H9 (cell line): ENCODE measurements around the gene POLK. TPM values are rescaled to one million over a fixed set of nuclear protein-coding genes. Genes with fewer than 3 reads are reported as not detected.

Source experiments
- DNase-seq: peaks from one replicate; pipeline ENCODE4 v3.0.0-alpha.2; 2017
- H2AFZ ChIP-seq: one replicate; pipeline ENCODE4 v1.6.1; 2013; ENCODE audit warnings: mild to moderate bottlenecking, low read length, control low read depth, moderate library complexity
- H2AK5ac ChIP-seq: 2 replicates; pipeline ENCODE4 v1.6.1; 2013; ENCODE audit warnings: low read length, control low read depth, mixed read lengths; ENCODE audit not compliant: insufficient read length
- H2BK120ac ChIP-seq: one replicate; pipeline ENCODE4 v1.6.1; 2013; ENCODE audit warnings: low read depth, mild to moderate bottlenecking, low read length, control low read depth, inconsistent platforms; ENCODE audit not compliant: poor library complexity, severe bottlenecking
- H2BK12ac ChIP-seq: 2 replicates; pipeline ENCODE4 v1.6.1; 2013; ENCODE audit warnings: low read length, control low read depth, mixed read lengths, low read depth; ENCODE audit not compliant: insufficient read length
- H2BK15ac ChIP-seq: 2 replicates; pipeline ENCODE4 v1.6.1; 2013; ENCODE audit warnings: low read depth, low read length, control low read depth
- H2BK20ac ChIP-seq: one replicate; pipeline ENCODE4 v1.6.1; 2013; ENCODE audit warnings: low read depth, mild to moderate bottlenecking, low read length, control low read depth, inconsistent platforms; ENCODE audit not compliant: poor library complexity, severe bottlenecking
- H2BK5ac ChIP-seq: 2 replicates; pipeline ENCODE4 v1.6.1; 2013; ENCODE audit warnings: low read length, control low read depth, mixed read lengths; ENCODE audit not compliant: insufficient read length
- H3K14ac ChIP-seq: 2 replicates; pipeline ENCODE4 v1.6.1; 2013; ENCODE audit warnings: low read length, control low read depth; ENCODE audit not compliant: insufficient read depth
- H3K18ac ChIP-seq: 2 replicates; pipeline ENCODE4 v1.6.1; 2013; ENCODE audit warnings: low read depth, mild to moderate bottlenecking, mixed read lengths, low read length, control low read depth; ENCODE audit not compliant: insufficient read length
- H3K23ac ChIP-seq: 2 replicates; pipeline ENCODE4 v1.6.1; 2013; ENCODE audit warnings: low read length, control low read depth, mixed read lengths, low read depth; ENCODE audit not compliant: insufficient read length
- H3K23me2 ChIP-seq: 2 replicates; pipeline ENCODE4 v1.6.1; 2013; ENCODE audit warnings: low read depth, mild to moderate bottlenecking, mixed read lengths, low read length, control low read depth; ENCODE audit not compliant: insufficient read length, poor library complexity, severe bottlenecking
- H3K27ac ChIP-seq: 2 replicates; pipeline ENCODE4 v1.5.1; 2013; ENCODE audit warnings: low read length, control low read depth, mixed read lengths, low read depth; ENCODE audit not compliant: insufficient read length
- H3K27me3 ChIP-seq: 2 replicates; pipeline ENCODE4 v1.6.1; 2013; ENCODE audit warnings: low read length, control low read depth, inconsistent platforms; ENCODE audit not compliant: insufficient read depth
- H3K4ac ChIP-seq: 2 replicates; pipeline ENCODE4 v1.6.1; 2013; ENCODE audit warnings: low read depth, mild to moderate bottlenecking, control low read depth, inconsistent platforms, low read length, moderate library complexity
- H3K4me1 ChIP-seq: 2 replicates; pipeline ENCODE4 v1.6.1; 2013; ENCODE audit warnings: low read length, control low read depth, inconsistent platforms; ENCODE audit not compliant: insufficient read depth
- H3K4me2 ChIP-seq: 2 replicates; pipeline ENCODE4 v1.6.1; 2013; ENCODE audit warnings: low read length, control low read depth, mixed read lengths; ENCODE audit not compliant: insufficient read length, insufficient read depth
- H3K56ac ChIP-seq: 2 replicates; pipeline ENCODE4 v1.6.1; 2013; ENCODE audit warnings: low read depth, mild to moderate bottlenecking, mixed read lengths, low read length, control low read depth; ENCODE audit not compliant: insufficient read length
- H3K79me1 ChIP-seq: 2 replicates; pipeline ENCODE4 v1.6.1; 2013; ENCODE audit warnings: low read depth, mild to moderate bottlenecking, moderate library complexity, low read length, control low read depth, inconsistent platforms; ENCODE audit not compliant: insufficient read depth, poor library complexity, severe bottlenecking
- H3K79me2 ChIP-seq: 2 replicates; pipeline ENCODE4 v1.6.1; 2013; ENCODE audit warnings: low read length, control low read depth, inconsistent platforms; ENCODE audit not compliant: insufficient read depth
- H3K9ac ChIP-seq: 2 replicates; pipeline ENCODE4 v1.6.1; 2013; ENCODE audit warnings: low read length, control low read depth, mixed read lengths; ENCODE audit not compliant: insufficient read length; ENCODE audit errors: extremely low read depth
- H3K9me3 ChIP-seq: one replicate; pipeline ENCODE4 v1.6.1; 2013; ENCODE audit warnings: low read depth, low read length, inconsistent platforms; ENCODE audit not compliant: control insufficient read depth
- H3T11ph ChIP-seq: one replicate; pipeline ENCODE4 v1.6.1; 2013; ENCODE audit warnings: mild to moderate bottlenecking, low read length, control low read depth, inconsistent platforms
- H4K20me1 ChIP-seq: one replicate; pipeline ENCODE4 v1.6.1; 2013; ENCODE audit not compliant: control insufficient read depth, insufficient read length, insufficient read depth
- H4K5ac ChIP-seq: 2 replicates; pipeline ENCODE4 v1.6.1; 2013; ENCODE audit warnings: low read depth, mild to moderate bottlenecking, mixed read lengths, low read length, control low read depth; ENCODE audit not compliant: insufficient read length
- H4K8ac ChIP-seq: replicated peaks from 2 replicates; pipeline ENCODE4 v1.6.1; 2013; ENCODE audit warnings: low read length, control low read depth, mixed read lengths, low read depth; ENCODE audit not compliant: insufficient read length
- H4K91ac ChIP-seq: 2 replicates; pipeline ENCODE4 v1.6.1; 2013; ENCODE audit warnings: low read depth, mild to moderate bottlenecking, moderate library complexity, mixed read lengths, low read length, control low read depth; ENCODE audit not compliant: insufficient read length
- H3K27ac Mint-ChIP-seq, 3 experiments: 2 replicates in 2 of 3; 3 replicates in 1 of 3; pipeline ENCODE4 v1.8.0; 2020 to 2021; ENCODE audit warnings: mixed read lengths in 3 of 3, mild to moderate bottlenecking in 1 of 3, moderate library complexity in 1 of 3
- H3K27me3 Mint-ChIP-seq: 2 replicates; pipeline ENCODE4 v1.8.0; 2021; ENCODE audit warnings: low read depth, mild to moderate bottlenecking, moderate library complexity, mixed read lengths
- H3K36me3 Mint-ChIP-seq, 3 experiments: 2 replicates in 2 of 3; 3 replicates in 1 of 3; pipeline ENCODE4 v1.8.0; 2020 to 2021; ENCODE audit warnings: low read depth in 3 of 3, mixed read lengths in 3 of 3; ENCODE audit not compliant: insufficient read depth in 1 of 3
- H3K4me1 Mint-ChIP-seq, 2 experiments: 2 replicates each; pipeline ENCODE4 v1.8.0; 2020; ENCODE audit warnings: mixed read lengths in 2 of 2
- H3K4me3 Mint-ChIP-seq, 2 experiments: 2 replicates in 1 of 2; 3 replicates in 1 of 2; pipeline ENCODE4 v1.8.0; 2020 to 2021; ENCODE audit warnings: mild to moderate bottlenecking in 2 of 2, mixed read lengths in 2 of 2, moderate library complexity in 1 of 2
- H3K9me3 Mint-ChIP-seq, 2 experiments: 2 replicates in 1 of 2; 3 replicates in 1 of 2; pipeline ENCODE4 v1.8.0; 2020; ENCODE audit warnings: mild to moderate bottlenecking in 2 of 2, mixed read lengths in 2 of 2, moderate library complexity in 1 of 2
- WGBS: extraction: QIAGEN DNeasy Blood & Tissue Kit; methylation state at CpG from one replicate; pipeline ENCODE4 v1.1.7; 2013; ENCODE audit warnings: missing lambda C conversion rate, low lambda C conversion rate, mixed read lengths; ENCODE audit not compliant: insufficient read length; ENCODE audit errors: extremely low coverage; 5-methylcytosine and 5-hydroxymethylcytosine counted together
- total RNA-seq: library from RNA; stranded (reverse); gene quantifications from 2 replicates; pipeline ENCODE4 v1.2.1, GENCODE V29; 2021
- TF ChIP-seq, protein P1 (sequence below): fragments of 200-600 bp; sonication (generic); conservative IDR thresholded peaks from 3 replicates; pipeline ENCODE4 v1.8.0; 2021; ENCODE audit warnings: antibody characterized with exemption, mild to moderate bottlenecking

The POLK gene
- total RNA-seq, 1 experiment from 2014 or later, result 7.6 TPM

DNA sequence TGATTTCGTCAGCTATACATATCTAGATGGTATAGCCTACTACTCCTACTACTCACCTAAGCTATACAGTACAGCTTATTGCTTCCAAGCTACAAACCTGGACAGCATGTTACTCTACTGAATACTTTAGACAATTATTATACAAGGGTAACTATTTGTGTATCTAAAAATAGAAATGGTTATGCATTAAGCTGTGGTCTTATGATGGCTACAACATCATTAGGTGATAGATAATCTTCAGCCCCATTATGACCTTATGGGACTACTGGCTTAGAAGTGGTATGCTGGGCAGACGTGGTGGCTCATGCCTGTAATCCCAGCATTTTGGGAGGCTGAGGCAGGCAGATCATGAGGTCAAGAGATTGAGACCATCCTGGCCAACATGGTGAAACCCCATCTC, 40.5 kb upstream of the POLK start:
- Histone ChIP-seq H3K27ac (no peak overlapping the region), H3K18ac (no peak overlapping the region), H3K23me2 (no peaks in the 10 kb centered on the region), H3K4me2 (no peak overlapping the region), H4K20me1 (no peaks in the 10 kb centered on the region), H3K23ac (no peak overlapping the region), H3K14ac (no peak overlapping the region), H4K8ac (no peak overlapping the region), H4K5ac (no peak overlapping the region), H3K9ac (no peak overlapping the region), H2BK5ac (no peak overlapping the region), H3K79me1 (no peaks in the 10 kb centered on the region), H2BK20ac (no peak overlapping the region), H2BK120ac (no peak overlapping the region), H2AK5ac (no peak overlapping the region), H3K4me1 (peaks cover 5% of the 10 kb centered on the region), H2BK15ac (no peak overlapping the region), H2AFZ (no peak overlapping the region), H3K27me3 (no peaks in the 10 kb centered on the region), H3K56ac (no peak overlapping the region), H3K4ac (no peak overlapping the region), H3T11ph (no peak overlapping the region), H3K9me3 (no peaks in the 10 kb centered on the region), H4K91ac (no peak overlapping the region), H3K79me2 (peaks cover 3% of the 10 kb centered on the region; the same call in 1 of the 2 replicates), H2BK12ac (no peak overlapping the region)
- DNase-seq, result no peak
- Mint-ChIP-seq H3K4me1 (peaks cover 33 to 40% of the 10 kb centered on the region in 2 experiments), H3K27me3 (no peaks in the 10 kb centered on the region), H3K27ac (no peak overlapping the region), H3K36me3 (peaks cover 0 to 16% (median 12%) of the 10 kb centered on the region in 3 experiments; a peak in 5 of 7 replicates), H3K4me3 (no peak overlapping the region), H3K9me3 (peaks cover 0 to 10% of the 10 kb centered on the region in 2 experiments; a peak in 2 of 5 replicates)
- TF ChIP-seq, protein P1, sequence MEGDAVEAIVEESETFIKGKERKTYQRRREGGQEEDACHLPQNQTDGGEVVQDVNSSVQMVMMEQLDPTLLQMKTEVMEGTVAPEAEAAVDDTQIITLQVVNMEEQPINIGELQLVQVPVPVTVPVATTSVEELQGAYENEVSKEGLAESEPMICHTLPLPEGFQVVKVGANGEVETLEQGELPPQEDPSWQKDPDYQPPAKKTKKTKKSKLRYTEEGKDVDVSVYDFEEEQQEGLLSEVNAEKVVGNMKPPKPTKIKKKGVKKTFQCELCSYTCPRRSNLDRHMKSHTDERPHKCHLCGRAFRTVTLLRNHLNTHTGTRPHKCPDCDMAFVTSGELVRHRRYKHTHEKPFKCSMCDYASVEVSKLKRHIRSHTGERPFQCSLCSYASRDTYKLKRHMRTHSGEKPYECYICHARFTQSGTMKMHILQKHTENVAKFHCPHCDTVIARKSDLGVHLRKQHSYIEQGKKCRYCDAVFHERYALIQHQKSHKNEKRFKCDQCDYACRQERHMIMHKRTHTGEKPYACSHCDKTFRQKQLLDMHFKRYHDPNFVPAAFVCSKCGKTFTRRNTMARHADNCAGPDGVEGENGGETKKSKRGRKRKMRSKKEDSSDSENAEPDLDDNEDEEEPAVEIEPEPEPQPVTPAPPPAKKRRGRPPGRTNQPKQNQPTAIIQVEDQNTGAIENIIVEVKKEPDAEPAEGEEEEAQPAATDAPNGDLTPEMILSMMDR, result no peak
- no CpG with 5 or more reads among the region's 2 CpGs for WGBS
